8988T (cell line): Measurements from ENCODE around the gene SKA3.

ENCODE experiments used
- DNase-seq: peaks from one replicate; pipeline ENCODE4 v3.0.0; 2011

The SKA3 gene

DNA sequence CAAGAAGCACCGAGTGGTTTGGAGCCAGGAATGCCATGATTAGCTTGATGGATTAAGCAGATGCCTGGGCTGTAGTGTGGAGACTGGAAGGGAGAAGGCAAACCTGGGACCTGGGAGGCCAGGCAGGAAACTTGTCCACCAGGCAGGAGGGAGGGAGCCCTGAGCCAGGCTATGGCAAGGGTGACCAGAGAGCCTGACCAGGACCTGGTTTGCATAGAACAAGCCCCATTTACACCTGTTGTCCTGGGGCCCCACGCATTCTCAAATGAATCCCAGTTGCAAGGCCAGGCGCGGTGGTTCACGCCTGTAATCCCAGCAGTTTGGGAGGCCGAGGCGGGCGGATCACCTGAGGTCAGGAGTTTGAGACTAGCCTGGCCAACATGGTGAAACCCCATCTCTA, 64.8 kb downstream of the SKA3 start:
- no peak for DNase-seq

- DNase-seq, result no peak
These were observed 67.2 kb downstream of the SKA3 start for GRCh38 chr13:21109168-21109567.

DNA sequence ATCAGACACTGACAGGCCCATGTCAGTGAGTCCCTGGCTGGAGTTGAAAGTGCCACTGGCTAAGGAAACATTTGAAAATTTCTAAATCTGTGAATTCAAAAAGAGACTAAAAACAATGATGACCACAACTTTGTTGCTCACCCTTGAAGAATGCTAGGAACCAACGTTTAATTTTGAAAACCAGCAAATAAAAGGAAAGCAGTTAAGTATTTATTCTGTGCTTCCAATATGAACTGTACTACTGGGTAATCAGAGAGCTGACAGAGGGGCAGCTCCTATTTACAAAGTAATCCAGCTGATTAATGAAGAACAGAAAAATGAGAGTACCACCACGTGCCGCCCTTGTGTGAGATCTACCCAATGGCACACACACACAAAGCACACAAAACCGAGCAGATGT, 70.3 kb downstream of the SKA3 start:
- DNase-seq, result no peak

- no peak for DNase-seq
These were observed 71.9 kb downstream of the SKA3 start for GRCh38 chr13:21104199-21105019.
